Measurements from ENCODE around the gene NFS1. TPM values are rescaled to one million over a fixed set of nuclear protein-coding genes. Genes with fewer than 3 reads are reported as not detected.
A peak's percentile ranks its signal among the peaks of the same experiment; 100 is the strongest.

Gene NFS1
- total RNA-seq, 4 donors from 2014 or later, result 25.3 to 63.3 (median 32.7) TPM

- peaks cover 0 to 7% (median 0%) of the 10 kb centered on the region in 4 donors for H3K4me1 ChIP-seq
- no peak overlapping the region for H3K4me3 ChIP-seq
- DNase-seq (ENCODE audit: extremely low spot score), result peak; percentile 55
- intact Hi-C loops (cut with DNase I), result no loop called here
- H3K27ac ChIP-seq (replicated peaks in 1 of 4), result no peak overlapping the region
- H3K36me3 ChIP-seq, result peaks cover 46 to 73% (median 62%) of the 10 kb centered on the region in 4 donors
- TF ChIP-seq POLR2A (IDR thresholded peaks at IDR 0.05; ENCODE audit: low read depth) (no peak), POLR2AphosphoS5 (IDR thresholded peaks at IDR 0.05) (no peak), CTCF (IDR thresholded peaks at IDR 0.05) (no peak), EP300 (IDR thresholded peaks at IDR 0.05) (no peak)
- H3K9me3 ChIP-seq, result no peaks in the 10 kb centered on the region
- H3K27me3 ChIP-seq, result no peaks in the 10 kb centered on the region
- no CpG with 5 or more reads among the region's 1 CpG for WGBS
Measured at GRCh38 chr20:35669681-35670080, 29.5 kb downstream of the NFS1 start.

- no peaks in the 10 kb centered on the region for H3K9me3 ChIP-seq
- no peak overlapping the region for H3K4me3 ChIP-seq
- no peak overlapping the region for H3K27ac ChIP-seq (replicated peaks in 1 of 4)
- TF ChIP-seq EP300 (IDR thresholded peaks at IDR 0.05) (no peak), CTCF (IDR thresholded peaks at IDR 0.05) (no peak), POLR2AphosphoS5 (IDR thresholded peaks at IDR 0.05) (no peak), POLR2A (IDR thresholded peaks at IDR 0.05; ENCODE audit: low read depth) (no peak)
- peaks cover 43 to 68% (median 58%) of the 10 kb centered on the region in 4 donors for H3K36me3 ChIP-seq
- H3K4me1 ChIP-seq, result peaks cover 0 to 7% (median 0%) of the 10 kb centered on the region in 4 donors
- intact Hi-C loops (cut with DNase I), result no loop called here
- no peaks in the 10 kb centered on the region for H3K27me3 ChIP-seq
- DNase-seq (ENCODE audit: extremely low spot score), result peak; percentile 75
- WGBS, result 92% methylated on average over 5 of the region's 5 CpGs
Measured at GRCh38 chr20:35669221-35669620, 29.9 kb downstream of the NFS1 start.

GRCh38 chr20:35665949-35666288, 33.2 kb downstream of the NFS1 start:
- Histone ChIP-seq H3K36me3 (peaks cover 18 to 35% (median 25%) of the 10 kb centered on the region in 4 donors), H3K9me3 (no peaks in the 10 kb centered on the region), H3K27ac (replicated peaks in 1 of 4) (peak overlapping the region in 1 of 4 donors; percentile 98), H3K4me1 (peaks cover 23 to 38% (median 30%) of the 10 kb centered on the region in 4 donors), H3K27me3 (no peaks in the 10 kb centered on the region), H3K4me3 (no peak overlapping the region)
- intact Hi-C loops (cut with DNase I), result no loop called here
- TF ChIP-seq POLR2A (IDR thresholded peaks at IDR 0.05; ENCODE audit: low read depth) (no peak), EP300 (IDR thresholded peaks at IDR 0.05) (no peak), CTCF (IDR thresholded peaks at IDR 0.05) (no peak), POLR2AphosphoS5 (IDR thresholded peaks at IDR 0.05) (no peak)
- WGBS, result 91% methylated on average over 17 of the region's 17 CpGs
- DNase-seq (ENCODE audit: extremely low spot score), result no peak

- peak within 1 kb of the TSS; percentile 71 to 88 (median 78) for H3K4me3 ChIP-seq
- peak within 1 kb of the TSS; percentile 94 to 99 (median 97) for H3K27ac ChIP-seq (replicated peaks in 1 of 4)
- no peaks in the 10 kb centered on the region for H3K9me3 ChIP-seq
- peak; percentile 98 for DNase-seq (ENCODE audit: extremely low spot score)
- H3K27me3 ChIP-seq, result no peaks in the 10 kb centered on the region
- TF ChIP-seq POLR2AphosphoS5 (IDR thresholded peaks at IDR 0.05) (peak; percentile 98 to 99), POLR2A (IDR thresholded peaks at IDR 0.05; ENCODE audit: low read depth) (peak; percentile 72), CTCF (IDR thresholded peaks at IDR 0.05) (peak in 1 of 3 experiments; percentile 20), EP300 (IDR thresholded peaks at IDR 0.05) (no peak)
- 0% methylated on average over 25 of the region's 61 CpGs for WGBS
- intact Hi-C loops (cut with DNase I), result loop anchor here (5.0 kb wide), 1 partner anchor 47 kb away; the partner anchor contains the start of gene SPAG4
- H3K36me3 ChIP-seq, result peaks cover 8 to 22% (median 13%) of the 10 kb centered on the region in 4 donors
- H3K4me1 ChIP-seq, result peaks cover 34 to 49% (median 42%) of the 10 kb centered on the region in 4 donors
Measured at GRCh38 chr20:35664466-35665206, 34.5 kb downstream of the NFS1 start, which contains the start of the genes CPNE1 and RBM12. Gene CPNE1 (minus strand): TSS chr20:35664900. CDS start chr20:35632923, 31,977 bp downstream. Gene RBM12 (minus strand): TSS chr20:35664900. CDS start chr20:35655322, 9,578 bp downstream.

Measured in esophagus muscularis mucosa (tissue), 4 donors.